Measurements from ENCODE around the gene PRDM12.

PRDM12 gene

GRCh38 chr9:130664251-130665028 is at the start of gene PRDM12:
Gene PRDM12 (plus strand): TSS chr9:130664594. CDS start chr9:130664654, 60 bp downstream.
- no peak for DNase-seq

GRCh38 chr9:130616451-130616850 is 47.9 kb upstream of the PRDM12 start:
- no peak for DNase-seq

- no peak for DNase-seq
These were observed 40.9 kb upstream of the PRDM12 start for GRCh38 chr9:130623466-130623865.

GRCh38 chr9:130624154-130624553 is 40.2 kb upstream of the PRDM12 start:
- no peak for DNase-seq

- no peak for DNase-seq
These were observed 38.0 kb upstream of the PRDM12 start for GRCh38 chr9:130626249-130626996.

GRCh38 chr9:130627051-130627450 is 37.3 kb upstream of the PRDM12 start:
- no peak for DNase-seq

- no peak for DNase-seq
These were observed 36.2 kb upstream of the PRDM12 start for GRCh38 chr9:130627896-130628792.

GRCh38 chr9:130629443-130630070 is 34.8 kb upstream of the PRDM12 start:
- DNase-seq: no peak

- DNase-seq: no peak
These were observed 34.3 kb upstream of the PRDM12 start for GRCh38 chr9:130630071-130630450.

- no peak for DNase-seq
These were observed 33.7 kb upstream of the PRDM12 start for GRCh38 chr9:130630506-130631330.

GRCh38 chr9:130631331-130632080 is 32.9 kb upstream of the PRDM12 start:
- DNase-seq: no peak

GRCh38 chr9:130632081-130632710 is 32.2 kb upstream of the PRDM12 start:
- DNase-seq: no peak

- DNase-seq: no peak
These were observed 31.6 kb upstream of the PRDM12 start for GRCh38 chr9:130632841-130633240.

- no peak for DNase-seq
These were observed 30.8 kb upstream of the PRDM12 start for GRCh38 chr9:130633336-130634190.

GRCh38 chr9:130634191-130634768 is 30.1 kb upstream of the PRDM12 start:
- DNase-seq: no peak

GRCh38 chr9:130634801-130635200 is 29.6 kb upstream of the PRDM12 start:
- DNase-seq: no peak

- DNase-seq: no peak
These were observed 29.1 kb upstream of the PRDM12 start for GRCh38 chr9:130635306-130635705.

GRCh38 chr9:130635721-130636647 is 28.4 kb upstream of the PRDM12 start:
- no peak for DNase-seq
